Stimulated activated CD8-positive, alpha-beta memory T cell treated with anti-CD3 and anti-CD28 coated beads, Interleukin-12 subunit alpha, Interleukin-12 subunit beta, amount 100 ng/mL, for 4 hours (primary cell): Measurements from ENCODE around the gene TAF1A.
"Not testable (repeated sequence)": the region's sequence is repeated elsewhere in the genome, so short reads cannot be mapped to it uniquely, and the experiment has no call there.

Experiments
- DNase-seq: peaks from one replicate; pipeline ENCODE4 v3.0.0-alpha.2; 2020; ENCODE audit warnings: low read depth

The TAF1A gene

DNA sequence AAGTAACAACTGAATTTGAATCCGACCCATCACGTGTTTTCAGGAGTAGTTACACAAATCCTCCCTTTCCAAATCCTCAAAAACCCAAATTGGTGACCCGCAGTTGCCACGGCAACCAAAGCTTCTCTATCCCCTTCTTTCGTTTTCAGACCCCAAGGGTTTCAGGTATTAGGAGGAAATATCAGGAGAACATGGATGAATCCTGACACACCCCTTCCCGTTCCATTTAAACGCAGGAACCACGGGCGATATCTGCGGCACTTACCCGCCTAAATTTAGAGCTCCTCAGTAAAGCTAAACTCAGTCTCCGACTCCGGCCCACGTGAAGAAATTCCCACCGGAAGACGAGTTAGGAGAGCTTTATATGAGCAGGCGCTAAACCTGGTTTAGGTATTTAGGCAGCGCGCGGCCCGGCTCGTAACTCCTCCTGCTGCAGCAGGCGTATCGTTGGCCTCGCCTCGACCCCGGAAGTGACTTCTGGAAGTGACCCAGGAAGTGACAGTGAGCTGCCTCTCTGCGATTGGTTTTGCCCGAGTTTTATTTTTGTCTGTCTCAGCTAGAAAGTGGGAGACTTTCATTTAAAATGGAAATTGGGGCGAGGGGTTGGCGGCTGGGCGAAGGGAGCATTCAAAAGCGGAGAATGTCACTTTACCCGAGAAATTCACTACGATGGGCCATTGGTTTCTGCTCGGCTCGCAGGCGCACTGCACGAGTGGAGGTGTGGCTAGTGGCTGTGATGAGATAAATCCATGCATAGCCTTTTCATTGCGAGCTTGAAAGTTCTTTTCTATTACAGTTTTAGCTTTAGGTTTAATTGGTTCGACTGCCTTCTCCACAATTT, at the start of gene TAF1A:
TSS of gene TAF1A (minus strand) at position 472 of the 841 bp plus-strand sequence.
- DNase-seq: peak; percentile 69

DNA sequence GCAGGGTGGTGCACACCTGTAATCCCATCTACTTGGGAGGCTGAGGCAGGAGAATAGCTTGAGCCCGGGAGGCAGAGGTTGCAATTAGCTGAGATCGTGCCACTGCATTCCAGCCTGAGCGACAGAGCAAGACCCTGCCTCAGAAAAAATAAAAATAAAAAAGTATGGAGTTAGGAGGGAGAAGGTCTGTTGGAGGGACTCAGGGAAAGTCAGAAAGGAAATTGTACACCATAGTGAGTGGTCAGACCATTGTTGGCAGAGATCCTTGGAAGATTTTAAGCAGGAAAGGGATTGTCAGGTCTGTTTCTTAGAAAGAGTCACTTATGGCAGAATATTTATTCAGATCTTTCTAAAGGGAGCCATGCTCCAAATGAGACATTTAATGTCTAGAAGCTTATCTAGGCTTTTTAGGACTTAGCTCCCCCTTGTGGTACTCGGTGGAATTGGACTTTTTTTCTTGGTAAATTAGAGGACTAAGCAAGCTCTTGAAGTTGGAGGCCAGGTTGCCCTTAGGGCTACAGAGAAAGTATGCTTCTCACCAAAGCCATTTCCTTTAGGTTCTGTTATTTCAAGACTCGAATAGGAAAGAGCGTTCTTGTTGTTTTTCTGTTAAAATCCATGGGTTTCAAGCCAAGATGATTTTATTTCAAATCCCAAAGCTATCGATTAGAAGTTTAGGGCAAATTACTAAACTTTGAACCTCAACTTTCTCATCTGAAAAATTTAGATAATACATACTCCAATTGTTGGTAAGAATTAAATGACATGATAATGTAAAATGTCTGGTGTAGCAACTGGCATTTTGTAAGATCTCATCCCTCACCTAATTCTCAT, 44.7 kb upstream of the TAF1A start:
- DNase-seq: no peak

DNA sequence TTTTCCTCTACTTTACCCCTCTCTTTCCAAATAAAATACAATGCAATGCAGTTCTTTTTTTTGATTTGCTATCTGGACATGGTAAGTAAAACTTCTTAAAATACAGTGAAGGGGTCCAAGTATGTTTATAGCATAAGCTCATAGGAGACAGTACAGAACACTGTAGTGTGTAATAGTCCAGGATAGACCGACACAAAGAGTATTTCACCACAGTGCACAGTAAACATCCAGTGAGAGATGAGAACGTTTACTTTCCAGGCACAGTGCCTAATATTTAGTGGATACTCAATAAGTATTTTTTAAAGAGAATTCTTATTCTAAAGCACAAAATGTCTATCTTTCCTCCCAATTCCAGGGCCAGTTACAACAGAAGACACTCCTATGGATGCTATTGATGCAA, 43.0 kb upstream of the TAF1A start:
- no peak for DNase-seq

DNA sequence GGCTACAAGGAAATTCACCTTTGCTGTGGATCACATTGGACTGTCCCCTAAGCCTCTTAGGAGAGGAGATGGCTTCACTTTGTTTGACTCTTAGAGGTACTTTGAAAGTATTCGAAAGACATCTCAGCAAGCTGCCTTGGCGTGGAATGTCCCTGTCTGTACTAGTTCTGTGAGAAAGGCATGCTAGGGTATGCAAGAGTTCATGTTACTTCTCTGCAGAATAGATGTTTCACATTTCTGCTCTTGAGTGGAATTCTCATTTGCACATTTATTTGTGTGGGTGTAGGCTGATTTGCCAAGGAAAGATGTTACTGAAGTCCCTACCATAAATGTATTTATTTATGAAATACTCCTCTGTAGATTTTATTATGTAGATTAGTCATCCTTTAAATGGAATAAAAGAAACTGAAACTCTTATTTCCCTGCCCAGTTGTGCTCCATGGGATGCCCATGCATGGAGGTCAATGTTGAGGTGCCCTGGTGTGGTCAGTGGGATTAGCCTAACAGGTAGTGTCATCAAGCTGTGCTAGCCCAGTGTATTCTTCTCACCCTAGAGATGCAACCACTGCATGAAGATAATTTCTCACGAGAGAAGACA, 42.0 kb upstream of the TAF1A start:
- no peak for DNase-seq

DNA sequence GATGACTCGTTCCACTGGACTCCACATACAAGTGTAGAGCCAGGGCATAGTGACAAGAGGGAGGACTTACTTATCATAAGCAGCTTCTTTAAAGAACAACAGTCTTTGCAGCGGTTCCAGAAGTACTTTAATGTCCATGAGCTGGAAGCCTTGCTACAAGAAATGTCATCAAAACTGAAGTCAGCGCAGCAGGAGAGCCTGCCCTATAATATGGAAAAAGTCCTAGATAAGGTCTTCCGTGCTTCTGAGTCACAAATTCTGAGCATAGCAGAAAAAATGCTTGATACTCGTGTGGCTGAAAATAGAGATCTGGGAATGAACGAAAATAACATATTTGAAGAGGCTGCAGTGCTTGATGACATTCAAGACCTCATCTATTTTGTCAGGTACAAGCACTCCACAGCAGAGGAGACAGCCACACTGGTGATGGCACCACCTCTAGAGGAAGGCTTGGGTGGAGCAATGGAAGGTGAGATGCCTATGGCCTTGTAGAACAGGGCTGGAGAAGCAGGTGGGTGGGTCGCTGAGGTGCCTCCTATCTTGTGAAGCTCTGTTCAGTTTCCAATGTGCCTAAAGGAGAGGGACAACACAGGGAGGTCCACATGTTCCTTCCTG, 40.3 kb upstream of the TAF1A start:
- DNase-seq: no peak

DNA sequence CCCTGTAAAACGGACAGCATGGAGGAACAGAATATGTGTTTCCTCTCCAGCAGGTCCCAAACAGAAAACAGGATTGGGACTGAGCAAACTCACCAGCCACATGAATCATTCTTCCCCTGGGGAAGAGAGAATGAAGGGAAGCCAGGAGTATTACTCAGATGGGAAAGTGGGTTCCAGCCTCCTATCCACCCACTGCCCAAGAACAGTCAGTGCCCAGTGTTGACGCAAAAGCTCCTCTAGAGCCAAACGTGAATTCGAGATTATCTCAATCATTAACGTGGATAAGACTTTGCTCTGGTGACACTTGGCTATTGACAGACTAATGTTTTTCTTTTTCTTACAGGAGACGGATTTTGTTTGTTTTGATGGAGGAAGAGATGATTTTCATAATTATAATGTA, 37.5 kb upstream of the TAF1A start:
- DNase-seq: no peak

DNA sequence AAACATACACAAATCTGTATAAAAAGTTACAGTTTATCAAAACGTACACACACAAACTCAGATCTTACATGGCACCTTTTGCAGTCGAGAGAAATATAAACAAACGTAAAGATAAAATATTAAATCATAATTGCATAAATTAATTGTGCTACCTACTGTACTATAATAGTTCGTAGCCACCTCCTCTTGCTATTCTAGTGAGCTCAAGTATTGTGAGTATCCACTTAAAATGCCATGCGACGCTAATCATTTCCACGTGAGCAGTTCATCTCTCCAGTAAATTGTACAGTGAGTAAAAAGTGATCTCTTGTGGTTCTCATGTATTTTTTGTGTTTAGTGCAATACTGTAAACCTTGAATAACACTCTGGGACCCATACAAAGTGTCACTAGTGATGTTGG, 34.5 kb upstream of the TAF1A start:
- no peak for DNase-seq

DNA sequence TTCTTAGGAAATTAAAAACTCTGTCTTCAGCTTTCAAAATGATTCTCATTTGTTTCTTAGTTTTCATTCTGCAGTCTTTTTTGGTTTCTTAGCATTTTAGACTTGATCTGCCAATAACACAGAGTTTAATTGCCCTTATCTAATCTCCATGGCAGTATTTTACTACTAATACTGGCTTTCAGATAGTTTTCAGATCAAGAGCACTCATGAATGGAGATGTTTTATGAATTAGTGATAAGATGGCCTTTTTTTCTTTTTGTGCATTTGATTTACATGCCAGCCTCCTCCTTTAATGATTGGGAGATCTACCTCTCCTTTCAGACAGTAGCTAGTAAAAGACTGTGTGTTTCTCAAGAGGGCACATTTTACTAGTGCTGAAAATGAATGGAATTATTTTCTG, 33.7 kb upstream of the TAF1A start:
- no peak for DNase-seq

DNA sequence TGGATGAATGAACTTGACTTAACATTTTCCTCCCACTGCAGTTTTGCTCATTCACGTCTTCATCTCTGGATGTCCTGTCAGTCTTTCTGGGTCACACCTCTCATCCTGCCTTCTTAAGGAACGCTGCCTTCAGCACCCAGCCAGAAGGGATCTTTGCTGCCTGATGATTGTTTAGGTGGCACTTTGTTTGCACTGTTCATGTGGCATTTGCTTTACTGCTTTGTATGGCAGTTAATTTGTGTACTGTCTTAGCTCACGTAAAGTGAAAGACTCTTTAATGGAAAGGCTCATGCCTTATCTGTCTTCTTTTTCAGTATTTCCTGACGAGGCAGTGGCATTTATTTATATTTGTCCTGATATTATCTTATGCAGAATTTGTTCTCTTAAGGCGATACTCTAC, 33.0 kb upstream of the TAF1A start:
- no peak for DNase-seq

DNA sequence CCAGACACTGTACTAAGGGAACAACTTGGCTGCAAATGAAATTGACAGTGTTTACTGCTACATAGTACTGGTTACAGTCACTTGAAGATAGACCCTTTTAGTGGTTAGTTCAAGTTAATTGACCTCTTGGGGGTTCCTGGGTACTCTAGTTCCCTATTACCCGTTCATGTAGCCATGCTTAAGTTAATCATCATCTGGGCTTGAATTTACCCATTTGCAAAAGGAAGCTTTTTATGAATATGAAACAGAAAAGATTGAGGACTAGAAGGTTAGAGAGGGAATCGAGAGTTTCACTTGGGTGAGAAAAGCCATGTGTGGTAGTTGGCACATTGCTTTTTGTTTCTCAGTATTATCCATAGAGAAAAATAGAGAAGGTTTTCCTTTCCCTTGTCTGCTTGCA, 30.8 kb upstream of the TAF1A start:
- no peak for DNase-seq

DNA sequence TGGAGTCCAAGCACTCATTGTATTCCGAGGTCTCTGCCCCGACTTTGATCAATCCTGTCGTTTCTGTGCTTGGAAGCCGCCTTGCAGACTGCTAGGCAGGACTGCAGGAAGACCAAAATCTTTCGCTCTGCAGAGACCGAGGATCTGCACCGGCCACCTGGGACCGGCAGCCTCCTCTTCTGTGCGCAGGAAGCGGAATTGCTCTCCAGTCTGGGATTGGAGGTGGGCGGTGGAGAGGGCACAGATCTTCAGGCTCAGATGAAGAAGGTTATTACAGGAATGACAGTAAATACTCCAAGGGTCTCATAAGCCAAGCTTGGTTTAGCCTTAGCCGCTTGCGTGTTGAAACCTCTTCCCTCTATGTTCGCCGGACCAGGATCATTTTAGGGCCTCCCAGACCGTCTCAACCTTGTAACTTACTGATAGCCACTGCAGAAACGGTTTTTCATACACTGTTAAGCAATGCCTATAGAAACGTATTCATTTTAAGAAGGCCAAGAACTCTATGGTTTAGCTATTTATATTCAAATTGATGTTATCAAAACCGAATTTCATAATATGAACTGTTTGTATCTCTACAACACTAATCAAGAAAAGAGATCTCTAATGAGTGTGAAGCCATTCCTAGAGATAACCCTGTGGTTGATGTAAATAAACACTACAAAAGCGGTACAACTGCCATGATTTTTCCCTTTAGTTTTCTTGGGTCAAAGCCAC, 29.3 kb upstream of the TAF1A start:
- no peak for DNase-seq

DNA sequence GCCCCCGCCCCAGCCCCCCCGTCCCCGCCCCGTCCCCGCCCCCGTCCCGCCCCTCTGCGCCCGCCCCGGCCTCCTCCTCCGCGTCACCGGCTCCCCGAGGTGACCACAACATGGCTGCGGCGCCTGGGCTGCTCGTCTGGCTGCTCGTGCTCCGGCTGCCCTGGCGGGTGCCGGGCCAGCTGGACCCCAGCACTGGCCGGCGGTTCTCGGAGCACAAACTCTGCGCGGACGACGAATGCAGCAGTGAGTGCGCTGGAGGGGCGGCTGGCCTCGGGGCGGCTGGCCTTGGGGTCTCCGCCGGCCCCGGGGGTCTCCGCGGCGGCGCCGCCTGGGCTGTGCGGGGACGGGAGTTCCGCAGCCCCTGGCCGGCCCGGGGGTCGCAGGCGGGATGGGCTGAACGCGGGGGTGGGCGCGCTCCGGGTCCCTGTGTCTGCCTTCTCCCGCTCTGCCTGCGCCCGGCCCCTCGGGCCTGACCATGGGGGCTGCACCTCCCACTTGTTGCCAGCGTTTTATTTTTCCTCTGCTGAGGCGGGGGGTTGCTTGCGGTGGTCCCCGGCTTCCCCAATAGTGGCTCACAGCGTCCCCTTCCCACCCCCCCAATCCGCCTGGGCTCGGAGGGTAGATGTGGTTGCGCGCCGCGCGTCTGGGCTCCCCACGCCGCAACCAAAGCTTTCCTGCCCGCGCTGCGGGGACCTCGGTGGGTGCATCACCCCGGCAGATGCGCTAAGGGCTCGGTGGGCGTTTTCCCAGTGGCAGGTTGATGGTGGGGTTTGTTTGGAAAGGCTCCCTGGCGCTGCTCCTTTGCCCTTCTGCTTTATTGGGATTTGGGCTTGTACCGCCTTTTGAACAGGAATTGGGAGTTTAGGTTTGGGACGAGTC, 28.5 kb upstream of the TAF1A start, which contains the start of gene MIA3:
TSS of gene MIA3 (plus strand) at position 97 of the 879 bp plus-strand sequence. CDS start at position 111, 14 bp downstream.
- peak; percentile 29 for DNase-seq

DNA sequence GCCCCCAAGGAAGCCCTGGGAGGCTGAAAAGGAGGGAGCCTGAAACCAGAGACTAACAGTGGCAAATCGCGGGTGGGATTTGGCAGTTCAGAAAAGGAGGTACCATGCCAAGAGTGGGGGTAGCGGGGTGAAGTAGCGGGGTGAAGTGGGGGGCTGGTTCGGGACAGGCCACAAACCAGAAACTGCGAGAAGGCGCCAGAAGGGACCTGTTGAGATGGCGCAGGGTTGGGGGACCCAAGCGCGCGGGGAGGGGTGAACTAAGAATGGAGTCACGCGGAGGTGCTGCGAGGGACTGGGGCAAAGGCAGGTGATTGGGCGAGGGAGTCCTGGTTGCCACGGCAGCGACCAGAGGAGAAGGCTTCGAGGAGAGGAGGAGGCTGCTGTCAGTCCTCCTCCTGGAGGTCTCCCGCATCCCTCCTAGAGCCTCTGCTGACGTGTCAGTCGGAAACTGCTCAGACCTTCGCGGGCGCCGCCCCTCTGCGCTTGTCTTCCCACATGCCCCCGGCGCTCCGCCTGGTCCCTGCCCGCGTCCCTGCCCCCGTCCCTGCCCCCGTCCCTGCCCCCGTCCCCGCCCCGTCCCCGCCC, 27.7 kb upstream of the TAF1A start:
- DNase-seq: peak; percentile 84

DNA sequence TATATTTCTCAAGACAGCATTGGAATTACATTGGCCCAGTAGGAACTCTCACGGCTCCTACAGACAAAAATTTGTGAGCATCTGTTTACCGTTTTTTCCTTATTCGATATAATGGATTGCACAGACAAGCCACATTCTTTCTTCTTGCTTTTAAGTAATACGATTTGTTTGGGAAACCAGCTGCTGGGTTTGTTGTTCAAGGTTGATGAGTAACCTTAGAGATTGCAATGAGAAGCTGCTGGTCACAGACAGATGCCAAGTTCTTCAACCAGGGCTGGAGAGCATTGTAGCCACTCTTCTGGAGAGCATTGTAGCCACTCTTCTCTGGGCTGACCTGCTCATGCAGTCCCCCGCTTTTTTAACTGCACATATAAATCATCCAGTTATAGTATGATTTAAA, 26.8 kb upstream of the TAF1A start:
- no peak for DNase-seq

DNA sequence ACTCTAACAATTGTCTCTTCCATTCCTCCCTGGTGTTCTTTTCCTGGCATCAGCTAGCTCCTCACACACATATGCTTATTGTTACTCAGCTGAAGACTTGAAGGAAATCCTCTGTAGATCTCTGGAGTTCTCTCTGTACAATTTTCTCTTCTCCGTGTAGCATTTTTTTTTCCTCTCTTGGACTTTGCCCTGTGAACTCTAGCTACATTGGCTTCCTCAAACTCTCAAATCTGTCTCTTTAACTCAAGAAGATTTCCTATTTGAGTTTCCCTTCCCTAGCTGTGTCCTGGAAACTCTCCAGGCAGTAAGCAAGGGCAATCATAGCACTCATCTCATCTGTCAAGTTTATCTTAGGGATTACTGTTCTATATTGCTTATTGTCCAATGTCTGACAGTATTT, 23.9 kb upstream of the TAF1A start:
- no peak for DNase-seq

DNA sequence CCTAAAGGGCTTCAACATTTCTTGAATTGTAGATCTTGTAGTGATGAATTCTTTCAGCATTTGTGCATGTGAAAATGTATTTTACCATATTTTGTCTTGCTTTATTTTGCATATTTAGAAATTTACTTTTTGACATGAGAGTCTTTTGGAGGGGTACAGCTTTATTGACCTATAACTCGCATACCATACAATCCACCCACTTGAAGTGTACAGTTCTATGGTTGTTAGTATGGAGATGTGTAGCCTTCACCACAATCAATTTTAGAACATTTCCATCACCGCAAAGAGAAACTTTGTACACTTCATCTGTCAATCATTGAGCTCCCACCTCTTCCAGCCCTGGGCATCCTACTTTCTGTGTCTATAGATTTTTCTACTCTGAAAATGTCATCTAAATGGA, 21.0 kb upstream of the TAF1A start:
- DNase-seq: no peak

DNA sequence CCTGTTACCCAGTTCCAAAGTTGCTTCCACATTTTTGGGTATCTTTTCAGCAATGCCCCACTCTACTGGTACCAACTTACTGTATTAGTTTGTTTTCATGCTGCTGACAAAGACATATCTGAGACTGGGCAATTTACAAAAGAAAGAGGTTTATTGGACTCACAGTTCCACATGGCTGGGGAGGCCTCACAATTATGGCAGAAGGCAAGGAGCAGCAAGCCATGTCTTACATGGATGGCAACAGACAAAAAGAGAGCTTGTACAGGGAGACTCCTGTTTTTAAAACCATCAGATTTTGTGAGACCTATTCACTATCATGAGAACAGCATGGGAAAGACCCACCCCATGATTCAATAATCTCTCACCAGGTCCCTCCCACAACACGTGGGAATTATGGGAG, 19.4 kb upstream of the TAF1A start:
- DNase-seq: not testable (repeated sequence)

DNA sequence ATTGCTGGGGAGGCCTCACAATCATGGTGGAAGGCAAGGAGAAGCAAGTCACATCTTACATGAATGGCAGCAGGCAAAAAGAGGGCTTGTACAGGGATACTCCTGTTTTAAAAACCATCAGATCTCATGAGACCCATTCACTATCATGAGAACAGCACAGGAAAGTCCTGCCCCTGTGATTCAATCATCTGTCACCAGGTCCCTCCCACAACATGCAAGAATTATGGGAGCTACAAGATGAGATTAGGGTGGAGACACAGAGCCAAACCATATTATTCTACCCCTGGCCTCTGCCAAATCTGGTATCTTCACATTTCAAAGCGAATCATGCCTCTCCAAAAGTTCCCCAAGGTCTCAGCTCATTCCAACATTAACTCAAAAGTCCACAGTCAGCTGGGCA, 17.0 kb upstream of the TAF1A start:
- no peak for DNase-seq

DNA sequence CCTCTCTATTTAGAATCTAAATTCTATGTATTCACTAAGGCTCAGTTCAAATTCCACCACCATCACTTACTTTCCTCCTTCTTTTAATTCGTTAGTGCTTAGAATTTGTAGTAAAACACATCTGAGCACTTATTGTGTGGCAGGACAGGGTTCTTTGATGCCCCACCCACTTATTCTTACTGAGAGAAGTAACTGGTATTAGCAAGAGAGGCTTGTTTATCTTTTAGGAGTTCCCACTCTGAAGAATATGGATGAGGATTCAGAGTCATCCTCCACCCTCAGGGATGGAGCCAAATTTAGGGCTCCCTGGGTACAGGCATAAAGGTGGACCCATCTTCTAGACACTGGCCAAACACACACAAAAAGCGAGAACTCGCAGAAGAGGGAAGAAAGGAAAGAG, 11.5 kb upstream of the TAF1A start:
- DNase-seq: no peak

DNA sequence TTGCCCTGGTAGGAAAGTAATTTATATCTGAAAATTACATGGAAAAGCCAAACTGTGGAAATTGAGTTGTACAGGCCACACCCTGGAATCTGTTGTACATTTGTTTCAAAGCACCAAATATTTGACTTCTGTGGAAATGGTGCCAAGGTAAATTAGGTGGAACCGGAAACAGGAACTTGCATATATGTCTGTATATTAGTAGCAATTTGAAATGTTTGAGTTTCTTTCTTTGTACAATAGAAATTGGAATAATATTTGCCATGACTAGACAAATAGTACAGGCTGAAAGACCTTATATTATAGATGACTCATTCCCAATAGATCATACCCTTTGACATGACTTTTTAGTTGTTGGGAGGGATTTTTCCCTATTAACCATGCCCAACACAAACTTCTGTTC, 10.5 kb upstream of the TAF1A start:
- no peak for DNase-seq
